Measurements from ENCODE around the gene SLC2A1.
A peak's percentile ranks its signal among the peaks of the same experiment; 100 is the strongest.

Gene SLC2A1

DNA sequence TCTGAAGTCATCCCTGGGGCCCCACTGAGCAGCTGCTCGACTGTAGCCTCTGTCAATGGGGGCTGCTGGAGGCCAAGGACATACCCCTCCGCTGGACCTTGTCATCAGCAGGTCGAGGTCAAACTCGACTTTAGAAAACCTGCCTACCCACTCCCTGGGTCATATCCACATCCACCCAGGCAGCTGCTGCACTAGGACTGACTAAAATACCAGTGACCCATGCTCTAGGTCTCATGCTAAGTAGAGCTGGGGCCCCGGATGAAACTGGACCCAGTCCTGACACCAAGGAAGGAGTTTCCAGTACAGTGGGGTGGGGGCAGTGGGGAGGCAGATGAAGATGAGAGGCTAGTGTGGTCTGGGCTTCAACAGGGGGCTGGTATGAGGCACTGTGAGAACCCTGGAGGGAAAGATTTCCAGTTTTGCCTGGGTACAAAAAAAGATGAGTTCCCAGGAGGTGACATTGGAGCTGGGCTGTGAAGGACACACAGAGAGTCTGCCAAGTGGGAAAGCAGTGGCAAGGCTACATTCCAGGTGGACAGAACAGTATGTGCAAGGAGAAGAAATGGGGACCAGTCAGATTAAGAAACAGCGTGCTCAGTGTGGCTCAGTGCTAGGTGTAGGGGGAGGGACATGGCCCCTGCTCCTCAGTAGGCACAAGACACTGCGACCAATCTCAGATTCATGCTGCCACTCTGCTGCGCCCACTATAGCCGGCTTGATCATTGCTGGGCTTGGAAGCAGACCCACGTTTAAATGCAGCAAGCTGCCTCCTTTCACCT lies 12.4 kb downstream of the SLC2A1 start:
- no peak for FAIRE-seq
- DNase-seq (ENCODE audit: insufficient read length, low spot score), result no peak
- no peak for TF ChIP-seq POLR2A (IDR thresholded peaks at IDR 0.05; ENCODE audit: low read depth, low read length)

DNA sequence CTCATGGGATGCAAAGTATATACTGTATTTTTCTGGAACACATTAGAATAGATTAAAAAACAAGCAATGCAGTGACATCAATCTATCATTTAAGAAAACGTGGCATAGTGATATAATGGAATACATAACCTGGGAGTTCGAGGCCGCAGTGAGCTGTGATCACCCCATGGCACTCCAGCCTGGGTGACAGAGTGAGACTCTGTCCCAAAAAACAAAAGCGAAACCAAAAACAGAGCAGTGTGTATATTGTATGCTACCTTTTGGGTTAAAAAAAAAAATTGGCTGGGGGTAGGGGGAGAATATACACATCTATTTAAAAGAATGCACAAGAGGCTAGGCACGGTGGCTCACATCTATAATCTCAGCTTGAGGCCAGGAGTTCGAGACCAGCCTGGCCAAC lies 13.5 kb downstream of the SLC2A1 start:
- DNase-seq (ENCODE audit: insufficient read length, low spot score) (no peak), FAIRE-seq (no peak)
- TF ChIP-seq POLR2A (IDR thresholded peaks at IDR 0.05; ENCODE audit: low read depth, low read length), result no peak

DNA sequence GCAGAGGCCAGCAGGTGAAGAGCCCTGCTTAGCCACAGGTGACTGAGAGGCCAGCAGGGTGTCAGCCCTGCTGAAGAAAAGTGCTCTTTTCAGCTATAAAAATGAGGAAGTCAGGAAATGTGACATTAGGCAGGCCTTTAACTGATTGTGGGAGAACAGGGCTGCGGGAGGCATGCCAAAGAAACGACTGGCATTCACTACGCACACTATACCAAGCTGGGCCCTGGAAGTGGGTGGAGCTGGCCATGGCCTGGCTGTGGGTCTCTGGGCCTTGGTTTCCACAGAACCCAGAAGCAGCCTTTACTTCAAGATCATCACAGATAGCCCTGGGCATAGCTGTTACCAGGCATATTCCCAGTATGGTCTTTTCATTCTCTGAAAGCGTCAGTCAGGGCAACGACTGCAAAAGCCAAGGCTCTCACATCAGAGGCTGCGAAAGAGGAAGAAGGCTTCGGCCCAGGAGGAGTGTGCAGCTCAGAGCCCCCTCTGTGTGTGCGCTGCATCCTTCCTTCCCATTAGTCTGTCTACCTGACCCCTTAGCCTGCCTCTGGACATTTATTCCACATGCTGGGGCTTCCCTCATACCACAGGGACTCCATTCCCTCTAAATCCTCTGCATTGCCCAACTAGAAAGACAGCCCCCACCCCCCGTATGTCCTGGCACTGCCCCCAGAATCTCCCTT lies 14.3 kb downstream of the SLC2A1 start:
- no peak for DNase-seq (ENCODE audit: insufficient read length, low spot score)
- no peak for FAIRE-seq
- no peak for TF ChIP-seq POLR2A (IDR thresholded peaks at IDR 0.05; ENCODE audit: low read depth, low read length)

- DNase-seq (ENCODE audit: insufficient read length, low spot score) (no peak), FAIRE-seq (no peak)
- TF ChIP-seq POLR2A (IDR thresholded peaks at IDR 0.05; ENCODE audit: low read depth, low read length), result no peak
Measured at GRCh38 chr1:42943728-42944127, 14.9 kb downstream of the SLC2A1 start.

- no peak for TF ChIP-seq POLR2A (IDR thresholded peaks at IDR 0.05; ENCODE audit: low read depth, low read length)
- DNase-seq (ENCODE audit: insufficient read length, low spot score) (peak; percentile 77), FAIRE-seq (peak; percentile 52)
Measured at GRCh38 chr1:42943166-42943565, 15.5 kb downstream of the SLC2A1 start.

GRCh38 chr1:42942444-42942843 lies 16.2 kb downstream of the SLC2A1 start:
- no peak for FAIRE-seq

DNA sequence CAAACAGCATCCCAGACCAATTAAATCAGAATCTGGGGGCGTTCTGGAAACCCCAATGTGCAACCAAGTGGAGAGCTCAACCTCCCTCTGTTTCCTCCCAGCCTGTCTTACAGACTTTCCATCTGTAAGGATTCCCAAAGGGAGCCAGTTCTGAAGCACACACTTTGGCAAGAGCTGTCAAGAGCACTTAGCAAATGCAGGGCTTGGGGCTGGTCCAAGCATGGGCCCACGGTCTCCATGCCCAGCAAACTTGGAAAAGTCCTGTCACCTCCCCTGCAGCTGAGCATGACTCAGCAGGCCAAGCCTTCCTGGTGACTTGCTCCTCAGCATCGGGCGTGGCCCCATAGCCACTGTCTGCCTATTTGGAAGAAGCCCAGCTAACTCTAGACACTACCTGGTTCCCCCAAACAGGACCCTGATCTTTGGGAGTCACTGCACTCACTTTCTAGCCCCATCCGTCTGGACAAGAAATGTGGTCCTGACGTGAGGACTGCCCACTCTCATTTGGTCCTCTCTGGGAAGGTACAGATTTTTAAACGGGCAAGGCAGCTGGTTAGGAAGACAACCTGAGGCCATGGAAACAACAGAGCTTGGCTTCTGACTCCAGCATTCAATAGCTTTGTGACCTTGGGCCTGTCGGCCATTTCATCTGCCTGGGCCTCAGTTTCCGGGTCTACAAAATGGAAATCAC lies 16.9 kb downstream of the SLC2A1 start:
- TF ChIP-seq POLR2A (IDR thresholded peaks at IDR 0.05; ENCODE audit: low read depth, low read length), result no peak
- FAIRE-seq, result no peak
- peak; percentile 70 for DNase-seq (ENCODE audit: insufficient read length, low spot score)

More at GRCh38 chr1:42942444-42942843, 16.2 kb downstream of the SLC2A1 start:
- no peak for DNase-seq (ENCODE audit: insufficient read length, low spot score)
- TF ChIP-seq POLR2A (IDR thresholded peaks at IDR 0.05; ENCODE audit: low read depth, low read length), result no peak

- no peak for TF ChIP-seq POLR2A (IDR thresholded peaks at IDR 0.05; ENCODE audit: low read depth, low read length)
- FAIRE-seq (peak; percentile 11), DNase-seq (ENCODE audit: insufficient read length, low spot score) (peak; percentile 77)
Measured at GRCh38 chr1:42940851-42941639, 17.6 kb downstream of the SLC2A1 start.

GRCh38 chr1:42938645-42939615 lies 19.7 kb downstream of the SLC2A1 start:
- DNase-seq (ENCODE audit: insufficient read length, low spot score) (no peak), FAIRE-seq (no peak)
- no peak for TF ChIP-seq POLR2A (IDR thresholded peaks at IDR 0.05; ENCODE audit: low read depth, low read length)

DNA sequence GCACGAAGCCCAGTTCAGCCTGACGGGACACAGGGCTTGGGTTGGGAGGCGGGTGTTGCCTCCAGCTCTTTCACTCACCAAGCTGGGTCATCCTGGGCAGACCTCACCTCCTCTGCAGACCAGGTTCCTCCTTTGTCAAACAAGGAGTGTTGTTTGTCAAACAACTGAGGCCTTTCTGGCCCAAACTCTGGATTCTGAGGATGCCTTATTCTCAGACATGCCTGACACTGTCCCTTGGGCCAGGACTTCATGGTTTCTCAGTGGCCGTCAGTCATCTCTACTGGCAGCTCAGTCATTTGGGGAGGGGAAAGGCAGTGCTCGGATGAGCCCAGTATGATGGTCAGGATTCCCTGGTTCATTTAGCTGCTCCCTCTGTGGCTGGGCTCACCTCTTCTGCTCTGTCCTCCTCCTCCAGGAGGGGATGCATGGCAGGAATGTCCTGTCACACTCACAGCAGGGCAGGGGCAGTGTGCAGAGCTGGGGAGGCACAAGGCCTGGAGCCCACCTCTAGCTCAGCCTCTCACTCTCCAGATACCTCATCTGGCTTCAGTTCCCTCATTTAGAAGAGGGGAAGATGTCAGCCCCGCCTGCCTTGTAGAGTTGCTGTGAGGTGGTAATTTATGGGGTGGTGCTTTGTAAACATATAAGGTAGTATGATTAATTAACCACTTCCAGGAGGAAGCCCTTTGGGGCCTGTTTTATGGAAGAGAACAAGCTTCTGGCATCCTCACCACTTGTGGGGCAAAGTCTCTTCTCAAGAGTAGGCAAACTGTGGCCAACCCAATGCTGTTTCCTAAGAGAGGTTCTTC lies 20.6 kb downstream of the SLC2A1 start:
- TF ChIP-seq POLR2A (IDR thresholded peaks at IDR 0.05; ENCODE audit: low read depth, low read length), result no peak
- DNase-seq (ENCODE audit: insufficient read length, low spot score) (no peak), FAIRE-seq (no peak)

- DNase-seq (ENCODE audit: insufficient read length, low spot score), result no peak
- TF ChIP-seq POLR2A (IDR thresholded peaks at IDR 0.05; ENCODE audit: low read depth, low read length), result no peak
- FAIRE-seq, result no peak
Measured at GRCh38 chr1:42937141-42937696, 21.4 kb downstream of the SLC2A1 start.
